ENCODE measurements around the gene ZNF664.

DNA sequence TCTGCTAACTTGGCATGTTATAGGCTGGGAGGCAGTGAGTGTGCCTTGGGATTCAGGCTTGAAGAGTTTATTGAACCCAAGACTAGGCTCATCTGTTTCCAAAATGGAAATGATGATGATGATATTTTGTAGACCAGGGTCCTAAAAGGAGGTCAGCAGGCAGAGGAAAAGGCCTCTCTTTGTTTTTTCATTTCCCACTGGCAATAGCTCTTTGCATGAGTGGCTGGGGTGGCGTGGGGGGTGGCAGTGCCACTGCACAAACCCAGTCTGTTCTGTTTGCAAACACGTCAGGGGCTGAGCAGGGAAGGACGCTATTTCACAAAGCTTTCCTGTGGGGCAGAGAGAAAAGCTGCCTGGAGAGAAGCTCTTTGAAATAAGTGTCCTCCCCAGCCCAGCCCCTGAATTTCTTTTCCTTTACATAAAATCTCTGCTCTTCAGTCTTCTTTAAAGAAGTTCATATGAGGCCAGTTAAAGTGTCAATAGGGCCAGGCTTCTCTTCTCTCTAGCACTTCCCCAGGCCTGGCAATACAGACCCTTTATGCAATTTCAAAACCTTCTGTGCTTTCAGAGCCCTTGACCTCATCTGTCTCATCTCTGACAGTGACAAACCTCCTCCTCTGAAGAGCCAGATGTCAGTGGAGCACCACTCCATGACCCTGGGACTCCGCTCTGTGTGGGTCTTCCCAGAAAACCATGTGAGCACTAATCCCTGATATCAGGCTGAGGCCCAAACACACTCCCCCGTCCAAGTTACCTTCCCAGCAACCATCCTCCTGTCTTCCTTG is 72.8 kb downstream of the ZNF664 start:
- TF ChIP-seq, protein P1, sequence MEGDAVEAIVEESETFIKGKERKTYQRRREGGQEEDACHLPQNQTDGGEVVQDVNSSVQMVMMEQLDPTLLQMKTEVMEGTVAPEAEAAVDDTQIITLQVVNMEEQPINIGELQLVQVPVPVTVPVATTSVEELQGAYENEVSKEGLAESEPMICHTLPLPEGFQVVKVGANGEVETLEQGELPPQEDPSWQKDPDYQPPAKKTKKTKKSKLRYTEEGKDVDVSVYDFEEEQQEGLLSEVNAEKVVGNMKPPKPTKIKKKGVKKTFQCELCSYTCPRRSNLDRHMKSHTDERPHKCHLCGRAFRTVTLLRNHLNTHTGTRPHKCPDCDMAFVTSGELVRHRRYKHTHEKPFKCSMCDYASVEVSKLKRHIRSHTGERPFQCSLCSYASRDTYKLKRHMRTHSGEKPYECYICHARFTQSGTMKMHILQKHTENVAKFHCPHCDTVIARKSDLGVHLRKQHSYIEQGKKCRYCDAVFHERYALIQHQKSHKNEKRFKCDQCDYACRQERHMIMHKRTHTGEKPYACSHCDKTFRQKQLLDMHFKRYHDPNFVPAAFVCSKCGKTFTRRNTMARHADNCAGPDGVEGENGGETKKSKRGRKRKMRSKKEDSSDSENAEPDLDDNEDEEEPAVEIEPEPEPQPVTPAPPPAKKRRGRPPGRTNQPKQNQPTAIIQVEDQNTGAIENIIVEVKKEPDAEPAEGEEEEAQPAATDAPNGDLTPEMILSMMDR (IDR thresholded peaks at IDR 0.05) = no peak
- no peak for TF ChIP-seq POLR2A (IDR thresholded peaks at IDR 0.05; ENCODE audit: low read depth)
- TF ChIP-seq POLR2AphosphoS5 (IDR thresholded peaks at IDR 0.05) = no peak
